GM23338 (cell line): ENCODE results near the gene VPS41. TPM values are rescaled to one million over a fixed set of nuclear protein-coding genes. Genes with fewer than 3 reads are reported as not detected.

Experiments used
- ATAC-seq: fragments of 200-7000 bp; cut with Tn5 transposase; 3 replicates; pipeline ENCODE4 v1.9.1; 2020
- DNase-seq: peaks from one replicate; pipeline ENCODE4 v3.0.0-alpha.2; 2015; ENCODE audit warnings: low spot score
- H2AFZ ChIP-seq: fragments of 200-600 bp; sonication (generic); 2 replicates; pipeline ENCODE4 v1.8.0; 2016; ENCODE audit warnings: antibody characterized with exemption, mild to moderate bottlenecking, moderate library complexity
- H3F3A ChIP-seq: fragments of 200-600 bp; sonication (generic); replicated peaks from 2 replicates; pipeline ENCODE4 v1.8.0; 2017; ENCODE audit warnings: antibody characterized with exemption, mixed run types, low read depth
- H3K27ac ChIP-seq: fragments of 200-600 bp; sonication (generic); 2 replicates; pipeline ENCODE4 v1.6.1; 2016; ENCODE audit warnings: low read depth
- H3K27me3 ChIP-seq: fragments of 200-600 bp; sonication (generic); 2 replicates; pipeline ENCODE4 v1.8.0; 2016; ENCODE audit warnings: mild to moderate bottlenecking, mixed run types, moderate library complexity; ENCODE audit not compliant: insufficient read depth
- H3K36me3 ChIP-seq: fragments of 200-600 bp; sonication (generic); 2 replicates; pipeline ENCODE4 v1.8.0; 2016; ENCODE audit warnings: mild to moderate bottlenecking; ENCODE audit not compliant: insufficient read depth
- H3K4me1 ChIP-seq: fragments of 200-600 bp; sonication (generic); 2 replicates; pipeline ENCODE4 v1.8.0; 2016; ENCODE audit warnings: mild to moderate bottlenecking, moderate library complexity; ENCODE audit not compliant: insufficient read depth
- H3K4me2 ChIP-seq: fragments of 200-600 bp; sonication (generic); 2 replicates; pipeline ENCODE4 v1.7.1; 2017; ENCODE audit warnings: mixed run types
- H3K4me3 ChIP-seq: fragments of 200-600 bp; sonication (generic); 2 replicates; pipeline ENCODE4 v1.6.1; 2016; ENCODE audit warnings: mixed run types
- H3K79me2 ChIP-seq: fragments of 200-600 bp; sonication (generic); replicated peaks from 2 replicates; pipeline ENCODE4 v1.8.0; 2017; ENCODE audit warnings: mild to moderate bottlenecking; ENCODE audit not compliant: insufficient read depth
- H3K9me2 ChIP-seq: fragments of 200-600 bp; sonication (generic); 2 replicates; pipeline ENCODE4 v1.8.0; 2017; ENCODE audit not compliant: insufficient read depth
- H4K20me1 ChIP-seq: fragments of 200-600 bp; sonication (generic); replicated peaks from 2 replicates; pipeline ENCODE4 v1.8.0; 2017; ENCODE audit warnings: mild to moderate bottlenecking; ENCODE audit not compliant: insufficient read depth
- H3K27ac Mint-ChIP-seq: 2 replicates; pipeline ENCODE4 v1.8.0; 2020; ENCODE audit warnings: inconsistent platforms, mild to moderate bottlenecking, moderate library complexity, mixed read lengths
- H3K27me3 Mint-ChIP-seq: 3 replicates; pipeline ENCODE4 v1.8.0; 2022; ENCODE audit warnings: low read depth, mild to moderate bottlenecking, moderate library complexity, mixed read lengths, inconsistent platforms; ENCODE audit not compliant: insufficient read depth, poor library complexity
- H3K36me3 Mint-ChIP-seq: 3 replicates; pipeline ENCODE4 v1.8.0; 2021; ENCODE audit warnings: low read depth, mild to moderate bottlenecking, inconsistent platforms, moderate library complexity, mixed read lengths
- H3K4me1 Mint-ChIP-seq: 3 replicates; pipeline ENCODE4 v1.8.0; 2020; ENCODE audit warnings: mild to moderate bottlenecking, inconsistent platforms, mixed read lengths
- H3K4me3 Mint-ChIP-seq: 3 replicates; pipeline ENCODE4 v1.8.0; 2021; ENCODE audit warnings: moderate library complexity, mild to moderate bottlenecking, inconsistent platforms, mixed read lengths
- H3K9me3 Mint-ChIP-seq: 3 replicates; pipeline ENCODE4 v1.8.0; 2020; ENCODE audit warnings: moderate library complexity, mild to moderate bottlenecking, inconsistent platforms, mixed read lengths
- CREB1 ChIP-seq: fragments of 250-450 bp; sonication (Bioruptor Pico); IDR thresholded peaks from 2 replicates; pipeline ENCODE4 v1.5.0; 2020; ENCODE audit warnings: low read depth, mild to moderate bottlenecking, moderate library complexity
- EZH2 ChIP-seq: fragments of 200-600 bp; sonication (generic); IDR thresholded peaks from one replicate; pipeline ENCODE4 v1.8.0; 2017; ENCODE audit warnings: antibody characterized with exemption, mild to moderate bottlenecking, low read depth; ENCODE audit not compliant: unreplicated experiment
- EZH2phosphoT487 ChIP-seq: fragments of 200-600 bp; sonication (generic); IDR thresholded peaks from one replicate; pipeline ENCODE4 v1.8.1; 2018; ENCODE audit warnings: antibody characterized with exemption; ENCODE audit not compliant: unreplicated experiment
- JUNB ChIP-seq: IDR thresholded peaks from one replicate; pipeline ENCODE4 v1.6.1; 2016; ENCODE audit warnings: antibody characterized with exemption; ENCODE audit not compliant: unreplicated experiment
- NANOG ChIP-seq: IDR thresholded peaks from 2 replicates; pipeline ENCODE4 v1.6.1; 2016; ENCODE audit warnings: antibody characterized with exemption, borderline replicate concordance
- POLR2AphosphoS5 ChIP-seq: IDR thresholded peaks from 2 replicates; pipeline ENCODE4 v1.6.1; 2016; ENCODE audit warnings: antibody characterized with exemption, low read depth
- REST ChIP-seq: IDR thresholded peaks from one replicate; pipeline ENCODE4 v1.6.1; 2018; ENCODE audit warnings: antibody characterized with exemption; ENCODE audit not compliant: unreplicated experiment
- STAT1 ChIP-seq: IDR thresholded peaks from one replicate; pipeline ENCODE4 v1.6.1; 2016; ENCODE audit warnings: antibody characterized with exemption; ENCODE audit not compliant: unreplicated experiment
- ZNF114 ChIP-seq: fragments of 250-450 bp; sonication (Bioruptor Pico); IDR thresholded peaks from 2 replicates; pipeline ENCODE4 v1.5.0; 2020; ENCODE audit warnings: mild to moderate bottlenecking, moderate library complexity
- ZNF331 ChIP-seq: fragments of 250-450 bp; sonication (Bioruptor Pico); IDR thresholded peaks from 2 replicates; pipeline ENCODE4 v1.5.0; 2020; ENCODE audit warnings: low read depth, mild to moderate bottlenecking, moderate library complexity
- ZNF462 ChIP-seq: fragments of 250-450 bp; sonication (Bioruptor Pico); IDR thresholded peaks from 2 replicates; pipeline ENCODE4 v1.5.0; 2020; ENCODE audit warnings: mild to moderate bottlenecking, moderate library complexity
- polyA plus RNA-seq: library from polyadenylated mRNA; unstranded; fragments of >200 nt; fragmentation: Nextera tagmentation; extraction: Ambion mirVana; gene quantifications from 2 replicates; pipeline ENCODE4 v1.2.1, GENCODE V29; 2016
- total RNA-seq: library from RNA; depleted of rRNA; stranded (reverse); fragments of >200 nt; shearing (Covaris generic); gene quantifications from 2 replicates; pipeline ENCODE4 v1.2.3, GENCODE V29; 2014
- TF ChIP-seq, protein P1 (sequence below): IDR thresholded peaks from 2 replicates; pipeline ENCODE4 v1.6.1; 2016; ENCODE audit warnings: antibody characterized with exemption
- TF ChIP-seq, protein P2 (sequence below), 2 experiments: fragments of 200-600 bp in 1 of 2; sonication (generic) in 1 of 2; conservative IDR thresholded peaks; 2 replicates each; pipeline versions ENCODE4 v1.5.1 to v1.6.1; 2016 to 2017; ENCODE audit warnings: antibody characterized with exemption in 2 of 2, low read depth in 2 of 2, mild to moderate bottlenecking in 2 of 2, moderate library complexity in 1 of 2

Gene VPS41
- total and polyA plus RNA-seq, 2 experiments from 2014 or later, result 20.2 to 41.2 TPM

DNA sequence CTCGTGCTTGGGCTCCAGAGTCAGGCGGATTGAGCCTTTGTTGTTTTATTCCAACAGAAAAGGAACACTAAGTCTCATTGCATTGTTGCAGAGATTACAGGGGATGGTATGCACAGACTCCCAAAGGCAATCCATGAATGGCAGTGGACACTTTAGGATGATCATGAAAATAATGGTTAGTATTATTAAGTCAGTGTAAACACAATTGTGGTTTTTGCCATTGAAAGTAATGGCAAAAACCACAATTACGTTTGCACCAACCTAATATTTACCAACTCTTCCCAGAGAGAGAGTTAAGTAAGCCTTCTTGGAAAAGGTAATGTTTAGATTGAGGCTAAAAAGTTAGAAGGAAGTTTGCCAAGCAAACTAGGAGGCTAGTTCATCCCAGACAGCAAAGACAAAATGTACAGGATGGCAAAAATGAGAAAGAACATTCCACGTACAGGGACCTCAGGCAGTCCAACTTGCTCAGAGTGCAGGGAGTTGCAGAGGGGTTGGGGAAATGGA lies 204.9 kb downstream of the VPS41 start:
- ATAC-seq, result no peak
- no peaks in the 10 kb centered on the region for H3K27me3 Mint-ChIP-seq
- H3K36me3 ChIP-seq, result no peaks in the 10 kb centered on the region

More for the DNA sequence above, 204.9 kb downstream of the VPS41 start:
- Histone ChIP-seq H3K27me3 (no peaks in the 10 kb centered on the region), H3F3A (no peaks in the 10 kb centered on the region), H4K20me1 (no peaks in the 10 kb centered on the region), H3K4me2 (no peak overlapping the region), H3K27ac (no peak overlapping the region), H3K4me1 (no peaks in the 10 kb centered on the region), H3K79me2 (no peaks in the 10 kb centered on the region), H2AFZ (peak overlapping the region; percentile 57), H3K9me2 (0 out of 2 replicates have a peak, but pooled peaks cover 4% of the 10 kb centered on the region), H3K4me3 (no peak overlapping the region)
- no peaks in the 10 kb centered on the region for H3K9me3 Mint-ChIP-seq
- DNase-seq, result no peak
- H3K4me3 Mint-ChIP-seq, result no peak overlapping the region
- TF ChIP-seq REST (no peak), POLR2AphosphoS5 (no peak), JUNB (no peak), STAT1 (no peak), NANOG (no peak), ZNF114 (CRISPR knock-in tag) (no peak), EZH2phosphoT487 (no peak), ZNF331 (CRISPR knock-in tag) (no peak), ZNF462 (CRISPR knock-in tag) (no peak), EZH2 (no peak), CREB1 (CRISPR knock-in tag) (no peak)
- TF ChIP-seq, protein P1, sequence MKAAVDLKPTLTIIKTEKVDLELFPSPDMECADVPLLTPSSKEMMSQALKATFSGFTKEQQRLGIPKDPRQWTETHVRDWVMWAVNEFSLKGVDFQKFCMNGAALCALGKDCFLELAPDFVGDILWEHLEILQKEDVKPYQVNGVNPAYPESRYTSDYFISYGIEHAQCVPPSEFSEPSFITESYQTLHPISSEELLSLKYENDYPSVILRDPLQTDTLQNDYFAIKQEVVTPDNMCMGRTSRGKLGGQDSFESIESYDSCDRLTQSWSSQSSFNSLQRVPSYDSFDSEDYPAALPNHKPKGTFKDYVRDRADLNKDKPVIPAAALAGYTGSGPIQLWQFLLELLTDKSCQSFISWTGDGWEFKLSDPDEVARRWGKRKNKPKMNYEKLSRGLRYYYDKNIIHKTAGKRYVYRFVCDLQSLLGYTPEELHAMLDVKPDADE, result no peak
- TF ChIP-seq, protein P2, sequence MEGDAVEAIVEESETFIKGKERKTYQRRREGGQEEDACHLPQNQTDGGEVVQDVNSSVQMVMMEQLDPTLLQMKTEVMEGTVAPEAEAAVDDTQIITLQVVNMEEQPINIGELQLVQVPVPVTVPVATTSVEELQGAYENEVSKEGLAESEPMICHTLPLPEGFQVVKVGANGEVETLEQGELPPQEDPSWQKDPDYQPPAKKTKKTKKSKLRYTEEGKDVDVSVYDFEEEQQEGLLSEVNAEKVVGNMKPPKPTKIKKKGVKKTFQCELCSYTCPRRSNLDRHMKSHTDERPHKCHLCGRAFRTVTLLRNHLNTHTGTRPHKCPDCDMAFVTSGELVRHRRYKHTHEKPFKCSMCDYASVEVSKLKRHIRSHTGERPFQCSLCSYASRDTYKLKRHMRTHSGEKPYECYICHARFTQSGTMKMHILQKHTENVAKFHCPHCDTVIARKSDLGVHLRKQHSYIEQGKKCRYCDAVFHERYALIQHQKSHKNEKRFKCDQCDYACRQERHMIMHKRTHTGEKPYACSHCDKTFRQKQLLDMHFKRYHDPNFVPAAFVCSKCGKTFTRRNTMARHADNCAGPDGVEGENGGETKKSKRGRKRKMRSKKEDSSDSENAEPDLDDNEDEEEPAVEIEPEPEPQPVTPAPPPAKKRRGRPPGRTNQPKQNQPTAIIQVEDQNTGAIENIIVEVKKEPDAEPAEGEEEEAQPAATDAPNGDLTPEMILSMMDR (conservative IDR thresholded peaks at IDR 0.05; ENCODE audit: low read depth in 2 of 2), result no peak
- no peak overlapping the region for H3K27ac Mint-ChIP-seq
- H3K4me1 Mint-ChIP-seq, result no peaks in the 10 kb centered on the region
- no peaks in the 10 kb centered on the region for H3K36me3 Mint-ChIP-seq
